ENCODE results near the gene EIF3L.

The EIF3L gene

DNA sequence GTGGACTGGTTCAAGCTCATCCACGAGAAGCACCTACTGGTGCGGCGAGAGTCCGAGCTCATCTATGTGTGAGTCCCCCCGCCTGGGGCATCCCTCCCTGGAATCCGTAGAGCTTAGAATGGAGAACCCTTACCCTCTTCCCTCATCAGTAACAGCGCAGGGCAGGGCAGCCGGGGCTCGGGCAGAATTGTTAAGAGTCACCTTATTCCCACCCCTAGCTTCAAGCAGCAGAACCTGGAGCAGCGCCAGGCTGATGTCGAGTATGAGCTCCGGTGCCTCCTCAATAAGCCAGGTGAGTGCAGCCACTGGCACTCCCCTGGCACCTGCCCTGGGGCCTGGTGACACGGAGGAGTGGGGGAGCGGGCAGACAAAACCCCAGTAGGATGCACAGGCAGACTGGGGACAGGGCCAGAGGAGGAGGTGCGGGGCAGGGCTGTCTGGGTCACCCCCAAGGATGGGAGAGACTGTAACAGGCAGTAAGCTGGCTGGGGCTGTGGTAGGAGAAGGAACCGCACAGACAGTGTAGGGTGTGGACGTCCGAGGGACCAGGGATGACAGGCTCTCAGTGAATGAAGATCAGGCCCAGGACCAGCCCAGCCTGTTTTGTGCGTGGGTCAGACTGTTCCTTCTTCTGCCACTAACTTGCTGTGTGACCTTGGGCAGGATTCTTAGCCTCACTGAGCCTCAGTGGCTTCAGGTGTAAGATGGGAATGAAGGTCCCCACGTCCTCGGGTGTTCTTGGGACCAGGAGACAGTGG is 83.8 kb downstream of the EIF3L start:
- H3K36me3 ChIP-seq (ENCODE audit: control insufficient read depth in 1 of 2, insufficient read depth in 2 of 2, low read length in 2 of 2): peaks cover 33 to 58% of the 10 kb centered on the region in 2 donors
- no peaks in the 10 kb centered on the region for H3K27me3 ChIP-seq (ENCODE audit: low read depth, low read length)
- H3K4me3 ChIP-seq (ENCODE audit: low read depth in 1 of 2, low read length in 2 of 2): no peak overlapping the region
- H3K4me1 ChIP-seq (ENCODE audit: control insufficient read depth in 1 of 2, insufficient read depth in 2 of 2, low read length in 2 of 2): peaks cover 5 to 31% of the 10 kb centered on the region in 2 donors
- H3K27ac ChIP-seq (ENCODE audit: low read length): peak overlapping the region; percentile 31
- H3K9me3 ChIP-seq (ENCODE audit: control insufficient read depth in 1 of 2, low read length in 2 of 2): no peaks in the 10 kb centered on the region

DNA sequence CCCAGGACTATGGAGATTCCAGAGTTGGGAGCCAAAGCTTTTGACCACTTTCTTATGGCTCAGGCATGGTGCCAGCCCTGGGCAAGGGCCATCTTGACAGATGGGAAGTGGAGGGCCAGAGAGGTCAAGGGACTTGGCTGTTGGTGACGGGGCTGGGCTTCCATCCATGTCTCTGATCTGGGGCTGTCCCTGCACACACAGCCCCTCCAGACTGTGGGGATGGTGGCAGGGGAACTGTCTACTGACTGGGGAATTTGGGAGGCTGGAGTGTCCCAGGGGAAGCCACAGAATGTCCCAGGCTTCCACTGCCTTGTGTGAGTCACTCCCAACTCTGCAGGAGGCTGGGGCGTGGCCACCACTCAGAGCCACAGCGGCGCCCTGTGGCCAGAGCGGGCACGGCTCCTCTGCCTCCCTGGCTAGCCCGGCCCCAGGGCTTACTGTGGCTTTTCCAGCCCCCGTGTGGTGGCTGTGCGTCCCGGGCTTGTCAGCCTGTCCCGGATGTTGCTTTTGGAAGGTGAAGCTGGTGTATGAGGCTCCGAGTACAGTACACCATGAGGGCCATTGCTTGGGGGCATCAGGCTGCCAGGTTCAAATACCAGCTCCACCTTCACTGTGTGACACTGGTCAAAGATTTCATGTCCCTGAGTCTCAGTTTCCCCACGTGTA is 84.6 kb downstream of the EIF3L start:
- H3K27me3 ChIP-seq (ENCODE audit: low read depth, low read length): no peaks in the 10 kb centered on the region
- H3K4me1 ChIP-seq (ENCODE audit: control insufficient read depth in 1 of 2, insufficient read depth in 2 of 2, low read length in 2 of 2): peaks cover 5 to 31% of the 10 kb centered on the region in 2 donors
- H3K27ac ChIP-seq (ENCODE audit: low read length): peak overlapping the region; percentile 31
- peaks cover 30 to 53% of the 10 kb centered on the region in 2 donors for H3K36me3 ChIP-seq (ENCODE audit: control insufficient read depth in 1 of 2, insufficient read depth in 2 of 2, low read length in 2 of 2)
- no peaks in the 10 kb centered on the region for H3K9me3 ChIP-seq (ENCODE audit: control insufficient read depth in 1 of 2, low read length in 2 of 2)
- no peak overlapping the region for H3K4me3 ChIP-seq (ENCODE audit: low read depth in 1 of 2, low read length in 2 of 2)

Data from muscle layer of duodenum (tissue), 2 donors.